SKM-1 (cell line): ENCODE results near the gene COL3A1.

Experiments used
- DNase-seq: peaks from one replicate; lab custom pipeline; 2025; ENCODE audit not compliant: unreplicated experiment; lab: John Stamatoyannopoulos, UW

COL3A1 gene

GRCh38 chr2:189015359-189015758 is 41.2 kb downstream of the COL3A1 start:
- no peak for DNase-seq

GRCh38 chr2:189016311-189016861 is 42.2 kb downstream of the COL3A1 start:
- no peak for DNase-seq

- DNase-seq = no peak
These were observed 44.5 kb downstream of the COL3A1 start for GRCh38 chr2:189018631-189019030.

DNA sequence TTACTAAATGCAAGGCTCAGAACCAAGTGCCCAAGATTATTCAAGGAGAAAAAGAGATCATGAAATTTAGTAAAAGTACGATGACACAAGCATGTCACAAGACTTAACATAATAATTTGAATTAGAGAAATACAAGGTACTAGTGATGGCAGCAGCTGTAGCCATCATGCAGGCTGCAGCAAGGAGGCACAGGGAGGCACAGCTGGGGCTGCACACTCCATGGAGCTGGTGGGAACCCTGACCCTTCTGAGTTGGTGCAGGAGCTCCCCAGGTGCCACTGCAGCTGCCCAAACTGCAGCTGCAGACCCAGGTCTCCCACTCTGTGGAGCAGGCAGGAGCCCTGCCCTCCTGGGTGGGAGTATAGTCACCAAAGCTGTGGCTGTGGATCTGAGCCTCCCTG is 46.0 kb downstream of the COL3A1 start:
- DNase-seq = no peak

- no peak for DNase-seq
These were observed 47.9 kb downstream of the COL3A1 start for GRCh38 chr2:189022053-189022481.

DNA sequence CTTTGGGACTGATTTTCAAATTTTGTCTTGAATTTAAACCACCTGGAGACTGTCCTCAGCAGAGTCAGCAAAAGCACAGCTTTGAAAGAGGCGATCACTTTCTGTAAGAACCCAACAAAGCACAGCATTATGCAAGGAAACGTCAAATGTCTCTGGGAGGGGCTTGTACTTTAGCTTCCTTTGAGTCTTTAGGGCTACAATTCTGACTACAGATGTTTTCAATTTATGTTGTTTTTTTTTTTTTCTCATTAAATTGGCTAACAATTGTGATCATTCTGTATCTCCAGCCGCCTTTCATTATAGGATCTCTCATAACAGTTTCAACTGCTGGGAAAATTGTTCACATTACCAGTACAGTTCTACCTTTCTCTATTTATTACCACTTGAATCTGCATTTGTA is 48.3 kb downstream of the COL3A1 start:
- no peak for DNase-seq

- no peak for DNase-seq
These were observed 50.9 kb downstream of the COL3A1 start for GRCh38 chr2:189024901-189025618.

DNA sequence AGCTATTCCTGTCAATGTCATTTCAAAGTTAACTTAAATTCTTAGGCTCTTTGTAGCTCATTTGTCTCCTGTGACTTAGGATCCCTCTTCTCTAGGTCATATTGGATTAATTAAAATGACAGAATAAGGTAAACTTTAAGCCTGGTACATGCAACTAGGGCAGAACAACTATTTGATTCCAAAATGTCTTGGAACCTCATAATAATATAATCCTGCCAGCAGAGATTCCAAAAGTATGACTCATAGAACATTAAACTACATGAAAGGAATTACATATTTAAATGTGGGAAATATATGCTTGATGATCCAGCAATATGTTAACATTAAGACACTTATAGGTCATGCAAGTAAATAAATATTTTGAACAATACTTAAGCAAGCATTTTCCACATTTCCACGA is 63.3 kb downstream of the COL3A1 start:
- DNase-seq = no peak

GRCh38 chr2:189045836-189046235 is 71.7 kb downstream of the COL3A1 start:
- no peak for DNase-seq

DNA sequence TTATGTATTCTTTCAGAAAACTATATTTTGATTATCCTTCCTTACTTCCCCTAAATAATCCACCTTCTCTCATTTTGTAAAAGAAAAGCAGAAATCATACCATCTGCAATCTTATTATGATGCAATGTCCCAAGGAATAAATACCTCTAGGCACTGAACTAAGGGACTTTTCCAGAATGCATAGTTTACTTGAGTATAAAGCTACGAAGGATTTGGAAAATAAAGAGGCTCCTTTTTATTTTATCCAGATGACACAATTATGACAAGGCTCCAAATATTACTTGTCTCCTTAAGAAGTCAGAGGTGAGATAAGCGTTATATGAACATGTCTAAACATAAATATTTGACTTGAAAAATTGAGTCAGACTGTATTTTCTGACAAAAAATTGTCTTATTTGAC is 72.1 kb downstream of the COL3A1 start:
- DNase-seq = no peak

DNA sequence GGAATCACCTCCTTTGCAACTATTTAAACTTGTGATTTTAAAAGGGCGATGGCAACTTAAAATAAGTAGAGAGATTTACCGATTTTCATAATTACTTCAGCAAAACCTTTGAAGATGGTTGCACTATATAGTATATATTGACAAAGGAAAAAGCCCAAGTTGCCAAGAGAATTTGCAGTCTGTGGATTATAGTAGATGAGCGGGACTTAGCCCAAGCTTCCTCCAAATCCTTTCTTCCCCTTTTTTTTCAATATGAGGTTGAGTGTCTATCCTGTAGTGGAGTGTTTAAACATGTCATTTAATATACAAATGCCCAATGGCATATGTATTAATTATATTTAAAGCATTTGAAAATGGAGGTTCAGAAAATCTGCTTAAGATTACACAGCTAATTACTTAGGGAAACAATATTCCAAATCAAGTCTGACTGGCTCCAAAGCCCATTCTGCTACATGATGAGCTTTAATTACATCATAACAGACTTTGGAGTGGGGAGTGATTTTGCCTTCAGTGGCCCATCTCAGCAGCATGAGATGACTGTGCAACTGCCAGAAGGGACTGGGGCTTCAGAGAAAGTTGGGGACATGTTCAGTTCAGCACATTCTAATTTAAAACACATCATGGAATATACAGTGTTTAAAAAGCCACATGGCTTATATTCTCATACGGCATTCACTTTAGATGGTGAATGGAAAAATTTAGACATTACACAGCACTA is 73.2 kb downstream of the COL3A1 start:
- DNase-seq = no peak

DNA sequence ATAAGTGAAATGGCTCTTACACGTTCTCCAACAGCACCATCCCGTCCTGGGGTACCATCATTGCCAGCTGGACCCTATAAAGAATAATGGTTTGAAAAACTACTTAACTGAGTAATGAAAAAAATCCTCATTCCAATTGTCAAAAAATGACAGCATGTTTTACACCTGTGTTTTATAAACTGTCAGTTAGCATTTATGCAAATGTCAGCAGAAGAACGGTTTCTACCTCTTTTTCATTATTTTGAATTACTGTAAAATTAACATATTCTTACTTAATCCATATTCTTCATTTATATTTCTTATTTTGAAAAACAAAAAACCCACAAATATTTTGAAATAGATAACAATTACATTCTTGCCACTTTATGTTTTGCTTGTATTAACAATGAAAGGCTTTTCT is 74.0 kb downstream of the COL3A1 start:
- no peak for DNase-seq

DNA sequence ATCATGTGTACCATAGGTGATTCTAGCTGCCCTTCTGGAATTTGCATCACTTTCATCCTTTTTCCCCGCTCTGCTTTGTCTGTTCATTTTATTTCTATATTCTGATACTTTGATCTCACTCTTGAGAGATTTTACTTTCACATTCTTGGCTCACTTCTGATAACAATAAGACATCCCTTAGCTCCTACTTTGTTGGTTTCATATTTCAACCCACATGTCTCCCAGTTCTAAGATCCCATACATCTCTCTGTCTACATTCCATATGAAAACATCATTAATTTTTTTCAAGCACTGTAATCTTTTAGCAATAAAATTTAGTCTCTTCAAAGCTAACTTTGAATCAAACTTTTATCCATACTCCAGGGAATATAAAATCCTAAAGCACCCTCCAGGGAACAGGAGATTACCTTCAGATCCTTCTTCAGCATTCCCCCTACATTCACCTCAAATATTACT is 75.6 kb downstream of the COL3A1 start:
- DNase-seq = no peak

DNA sequence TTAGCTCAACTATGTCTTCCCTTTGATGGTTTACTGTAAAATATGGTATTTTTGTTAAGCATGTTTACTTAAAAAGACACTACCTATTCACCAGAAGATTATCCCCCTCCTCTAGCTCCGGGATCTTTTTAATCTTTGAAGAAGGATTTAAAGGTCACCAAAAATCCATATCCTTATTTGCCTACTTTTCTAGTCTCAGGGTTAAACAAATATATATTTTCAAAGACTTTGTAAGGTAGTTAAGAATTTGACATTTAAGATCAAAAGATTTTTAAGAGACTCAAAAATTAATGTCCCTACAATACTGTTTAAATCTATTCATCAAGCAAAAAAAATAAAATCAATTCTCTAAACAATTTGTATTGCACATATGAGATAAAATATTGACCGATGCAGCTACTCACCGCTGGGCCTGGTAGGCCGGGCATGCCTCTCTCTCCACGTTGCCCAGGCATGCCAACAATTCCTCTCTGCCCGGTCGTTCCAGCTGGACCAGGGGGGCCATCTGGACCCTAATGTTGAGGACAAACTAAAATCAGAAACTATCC is 76.1 kb downstream of the COL3A1 start:
- no peak for DNase-seq

- DNase-seq = no peak
These were observed 82.3 kb downstream of the COL3A1 start for GRCh38 chr2:189056200-189057106.

DNA sequence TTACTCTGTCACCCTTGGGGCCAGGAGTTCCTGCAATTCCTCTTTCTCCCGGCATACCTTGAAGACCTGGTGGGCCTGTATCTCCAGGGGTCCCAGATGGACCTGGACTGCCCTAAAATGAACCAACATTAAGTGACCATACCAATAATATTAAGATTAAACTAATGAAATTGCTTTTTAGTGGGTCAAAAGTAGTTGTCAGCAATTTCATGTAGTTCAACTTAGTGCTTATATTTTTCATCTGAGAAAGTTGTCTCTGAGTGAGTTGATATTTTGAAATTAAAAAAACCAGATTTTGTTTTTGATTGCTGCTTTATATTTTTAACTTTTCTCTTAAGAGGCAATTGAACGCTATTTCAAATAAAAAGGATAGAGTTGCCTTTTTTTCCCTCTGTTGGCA is 83.1 kb downstream of the COL3A1 start:
- no peak for DNase-seq

DNA sequence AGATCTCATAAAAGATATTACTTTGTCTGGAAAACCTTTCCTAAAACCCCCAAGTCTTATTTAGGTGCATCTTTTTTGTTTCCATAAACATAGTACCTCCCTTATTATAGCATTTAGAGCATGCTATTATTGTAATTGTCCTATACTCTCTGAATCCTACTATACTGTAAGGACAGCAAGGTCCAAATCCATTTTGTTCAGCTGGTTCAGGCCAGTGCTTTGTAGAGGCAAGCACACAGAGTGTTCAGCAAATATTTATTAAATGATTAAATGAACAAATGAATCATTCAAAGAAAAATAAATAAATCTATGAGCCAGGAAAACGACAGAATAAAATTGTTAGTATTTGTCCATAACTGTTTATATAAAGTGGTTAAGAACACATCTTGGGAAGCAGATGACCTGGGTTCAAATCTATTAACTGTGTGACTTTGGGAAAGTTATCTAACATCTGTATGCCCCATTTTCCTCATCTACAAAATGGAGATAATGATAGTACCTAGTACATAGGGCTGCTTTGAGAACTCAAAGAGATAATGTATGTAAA is 86.0 kb downstream of the COL3A1 start:
- no peak for DNase-seq
